ENCODE data around the gene STYXL1. TPM values are rescaled to one million over a fixed set of nuclear protein-coding genes. Genes with fewer than 3 reads are reported as not detected.

STYXL1 gene
- total RNA-seq, 1 experiment from 2014 or later = 21.3 TPM

- no peak for DNase-seq (ENCODE audit: low spot score)
- CTCF ChIA-PET = interaction anchor here (1.0 to 3.1 kb wide), 7 partner anchors 26 to 239 kb away, joined by 3 to 13 read pairs (median 7); partner anchors contain the start of genes MDH2 and STYXL1
- Mint-ChIP-seq H3K4me1 (no peaks in the 10 kb centered on the region; the same call in 1 of the 2 replicates), H3K9me3 (no peaks in the 10 kb centered on the region), H3K27me3 (ENCODE audit: low read depth) (no peaks in the 10 kb centered on the region; the same call in 1 of the 2 replicates), H3K36me3 (no peaks in the 10 kb centered on the region), H3K27ac (no peak overlapping the region), H3K4me3 (no peak overlapping the region)
- POLR2A ChIA-PET = interaction anchor here (1.0 kb wide), 1 partner anchor 137 kb away, joined by 4 read pairs; no protein-coding TSS in a partner anchor
- ATAC-seq = no peak
- TF ChIP-seq EMX1 (CRISPR knock-in tag; IDR thresholded peaks at IDR 0.05) (no peak), JUN (CRISPR knock-in tag; IDR thresholded peaks at IDR 0.05) (no peak), CBFB (CRISPR knock-in tag; IDR thresholded peaks at IDR 0.05; ENCODE audit: low read depth) (no peak), ATF6 (CRISPR knock-in tag; IDR thresholded peaks at IDR 0.05) (no peak), E2F1 (CRISPR knock-in tag; IDR thresholded peaks at IDR 0.05) (no peak), ATF2 (CRISPR knock-in tag; IDR thresholded peaks at IDR 0.05; ENCODE audit: borderline replicate concordance, low read depth) (no peak), PREB (CRISPR knock-in tag; IDR thresholded peaks at IDR 0.05; ENCODE audit: borderline replicate concordance) (no peak), SOX15 (CRISPR knock-in tag; IDR thresholded peaks at IDR 0.05) (no peak), GTF2I (CRISPR knock-in tag; conservative IDR thresholded peaks at IDR 0.05) (no peak), HMGA2 (CRISPR knock-in tag; IDR thresholded peaks at IDR 0.05) (no peak), MXD4 (CRISPR knock-in tag; IDR thresholded peaks at IDR 0.05; ENCODE audit: borderline replicate concordance) (no peak), HMGXB4 (CRISPR knock-in tag; IDR thresholded peaks at IDR 0.05) (no peak)
Observed at GRCh38 chr7:76074972-76075370, 27.2 kb upstream of the STYXL1 start.

GRCh38 chr7:76074306-76074971 lies 26.6 kb upstream of the STYXL1 start:
- Mint-ChIP-seq H3K9me3 (no peaks in the 10 kb centered on the region), H3K27me3 (ENCODE audit: low read depth) (no peaks in the 10 kb centered on the region; the same call in 1 of the 2 replicates), H3K27ac (no peak overlapping the region), H3K36me3 (no peaks in the 10 kb centered on the region), H3K4me3 (no peak overlapping the region), H3K4me1 (no peaks in the 10 kb centered on the region; the same call in 1 of the 2 replicates)
- ChIA-PET POLR2A (interaction anchor here (1.0 to 1.5 kb wide), 2 partner anchors 89 to 138 kb away, joined by 4 to 6 read pairs; no protein-coding TSS in a partner anchor), CTCF (interaction anchor here (0.5 to 3.1 kb wide), 18 partner anchors 8 to 240 kb away, joined by 3 to 13 read pairs (median 5); partner anchors contain the start of genes MDH2 and STYXL1)
- ATAC-seq (no peak), DNase-seq (ENCODE audit: low spot score) (no peak)
- no peak for TF ChIP-seq CREM (CRISPR knock-in tag; IDR thresholded peaks at IDR 0.05)
- TF ChIP-seq ZNF281 (CRISPR knock-in tag; IDR thresholded peaks at IDR 0.05) = no peak
- no peak for TF ChIP-seq ZNF396 (CRISPR knock-in tag; IDR thresholded peaks at IDR 0.05; ENCODE audit: borderline replicate concordance)
- TF ChIP-seq TEAD4 (CRISPR knock-in tag; IDR thresholded peaks at IDR 0.05) = no peak
- TF ChIP-seq SP1 (CRISPR knock-in tag; conservative IDR thresholded peaks at IDR 0.05) = no peak
- no peak for TF ChIP-seq ZNF512 (CRISPR knock-in tag; IDR thresholded peaks at IDR 0.05; ENCODE audit: borderline replicate concordance)
- TF ChIP-seq E2F4 (CRISPR knock-in tag; IDR thresholded peaks at IDR 0.05; ENCODE audit: borderline replicate concordance, low read depth) = no peak
- TF ChIP-seq RORB (CRISPR knock-in tag; IDR thresholded peaks at IDR 0.05) = no peak
- TF ChIP-seq NFATC4 (CRISPR knock-in tag; IDR thresholded peaks at IDR 0.05) = no peak

Data from WTC11 (cell line).